ENCODE measurements around the gene ANAPC5. TPM values are rescaled to one million over a fixed set of nuclear protein-coding genes. Genes with fewer than 3 reads are reported as not detected.

The ANAPC5 gene
- total RNA-seq, 4 donors from 2014 or later = 101 to 381 (median 139) TPM

- DNase-seq = no peak
Observed at GRCh38 chr12:121331248-121331647, 21.0 kb downstream of the ANAPC5 start.

GRCh38 chr12:121330692-121331091 is 21.5 kb downstream of the ANAPC5 start:
- Histone ChIP-seq H3K4me3 (no peak overlapping the region), H3K27me3 (no peaks in the 10 kb centered on the region), H3K27ac (no peak overlapping the region), H3K36me3 (peaks cover 0 to 91% (median 0%) of the 10 kb centered on the region in 3 donors), H3K4me1 (no peaks in the 10 kb centered on the region), H3K9me3 (no peaks in the 10 kb centered on the region)
- DNase-seq = no peak
- TF ChIP-seq POLR2A (IDR thresholded peaks at IDR 0.05) (no peak), CTCF (IDR thresholded peaks at IDR 0.05) (no peak)

More at GRCh38 chr12:121331248-121331647, 21.0 kb downstream of the ANAPC5 start:
- Histone ChIP-seq H3K27ac (no peak overlapping the region), H3K36me3 (peaks cover 0 to 88% (median 0%) of the 10 kb centered on the region in 3 donors), H3K4me3 (no peak overlapping the region), H3K4me1 (no peaks in the 10 kb centered on the region), H3K27me3 (no peaks in the 10 kb centered on the region), H3K9me3 (no peaks in the 10 kb centered on the region)
- TF ChIP-seq POLR2A (IDR thresholded peaks at IDR 0.05) = no peak
- no peak for TF ChIP-seq CTCF (IDR thresholded peaks at IDR 0.05)

GRCh38 chr12:121330195-121330594 is 22.0 kb downstream of the ANAPC5 start:
- Histone ChIP-seq H3K9me3 (no peaks in the 10 kb centered on the region), H3K27ac (no peak overlapping the region), H3K4me1 (no peaks in the 10 kb centered on the region), H3K27me3 (no peaks in the 10 kb centered on the region), H3K36me3 (peaks cover 0 to 92% (median 0%) of the 10 kb centered on the region in 3 donors), H3K4me3 (no peak overlapping the region)
- TF ChIP-seq CTCF (IDR thresholded peaks at IDR 0.05) (no peak), POLR2A (IDR thresholded peaks at IDR 0.05) (no peak)
- no peak for DNase-seq

GRCh38 chr12:121328620-121329019 is 23.6 kb downstream of the ANAPC5 start:
- H3K27ac ChIP-seq = no peak overlapping the region
- H3K4me3 ChIP-seq = no peak overlapping the region
- H3K27me3 ChIP-seq = no peaks in the 10 kb centered on the region
- H3K36me3 ChIP-seq = peaks cover 0 to 99% (median 0%) of the 10 kb centered on the region in 3 donors
- no peaks in the 10 kb centered on the region for H3K4me1 ChIP-seq
- no peak for DNase-seq
- TF ChIP-seq CTCF (IDR thresholded peaks at IDR 0.05) (no peak), POLR2A (IDR thresholded peaks at IDR 0.05) (no peak)
- no peaks in the 10 kb centered on the region for H3K9me3 ChIP-seq

GRCh38 chr12:121326996-121327674 is 25.1 kb downstream of the ANAPC5 start:
- no peak for DNase-seq
- Histone ChIP-seq H3K4me3 (no peak overlapping the region), H3K9me3 (no peaks in the 10 kb centered on the region), H3K4me1 (no peaks in the 10 kb centered on the region), H3K27ac (no peak overlapping the region), H3K27me3 (no peaks in the 10 kb centered on the region), H3K36me3 (peaks cover 0 to 97% (median 0%) of the 10 kb centered on the region in 3 donors)
- no peak for TF ChIP-seq CTCF (IDR thresholded peaks at IDR 0.05)
- no peak for TF ChIP-seq POLR2A (IDR thresholded peaks at IDR 0.05)

All from Peyer's patch (tissue), 4 donors.